GM12891 (cell line): ENCODE measurements around the gene CACNG4.

Experiments
- DNase-seq: peaks from one replicate; pipeline ENCODE4 v3.0.0; 2011; ENCODE audit warnings: low spot score; ENCODE audit not compliant: insufficient read length
- FAIRE-seq: peaks from 2 replicates; lab custom pipeline; 2011; peaks lifted over from hg19 to GRCh38; lab: Jason Lieb, UNC
- PAX5 ChIP-seq: IDR thresholded peaks from 2 replicates; pipeline ENCODE4 v1.6.1; 2011; ENCODE audit warnings: low read length, moderate library complexity, mild to moderate bottlenecking; ENCODE audit not compliant: insufficient read depth, severe bottlenecking
- POLR2A ChIP-seq: IDR thresholded peaks from 2 replicates; pipeline ENCODE4 v1.6.1; 2011; ENCODE audit warnings: low read depth, low read length, control low read depth
- POLR2AphosphoS5 ChIP-seq: IDR thresholded peaks from 2 replicates; pipeline ENCODE4 v1.6.1; 2011; ENCODE audit warnings: low read depth, low read length, control low read depth
- POU2F2 ChIP-seq: IDR thresholded peaks from 2 replicates; pipeline ENCODE4 v1.6.1; 2011; ENCODE audit warnings: low read depth, mild to moderate bottlenecking, control low read depth, low read length, moderate library complexity
- SPI1 ChIP-seq: IDR thresholded peaks from 2 replicates; pipeline ENCODE4 v1.6.1; 2011; ENCODE audit warnings: low read depth, low read length, control low read depth
- TAF1 ChIP-seq: IDR thresholded peaks from 2 replicates; pipeline ENCODE4 v1.6.1; 2011; ENCODE audit warnings: low read depth, low read length, control low read depth

The CACNG4 gene

GRCh38 chr17:66990047-66990446, 25.5 kb downstream of the CACNG4 start:
- TF ChIP-seq POLR2AphosphoS5 (no peak), SPI1 (no peak), POU2F2 (no peak), TAF1 (no peak), PAX5 (no peak), POLR2A (no peak)
- no peak for DNase-seq
- no peak for FAIRE-seq

DNA sequence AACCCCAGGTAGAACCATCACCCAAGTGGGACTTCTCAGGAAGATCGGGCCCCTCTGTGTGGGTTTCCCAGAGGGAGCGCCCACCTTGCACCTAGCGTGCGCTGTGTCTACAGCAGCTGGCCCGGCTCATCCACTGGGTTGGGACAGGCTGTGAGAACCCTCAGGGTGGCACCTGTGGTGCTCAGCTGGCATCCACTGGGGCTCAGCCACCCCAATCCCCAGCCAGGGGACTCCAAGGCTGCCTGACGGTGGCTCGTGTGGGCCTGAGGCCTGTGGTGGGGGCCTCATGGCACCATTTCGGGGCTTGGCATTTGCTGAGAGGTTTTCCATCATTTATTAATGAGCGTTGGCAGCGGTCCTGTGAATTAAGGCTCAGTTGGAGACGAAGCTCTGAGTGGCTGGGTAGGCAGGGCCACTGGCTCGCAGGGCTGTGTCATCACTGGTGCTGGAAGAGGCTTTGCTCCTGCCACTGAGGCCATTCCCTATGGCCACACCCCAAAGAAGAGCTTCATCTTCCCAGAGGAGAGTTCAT, 28.5 kb downstream of the CACNG4 start:
- TF ChIP-seq TAF1 (no peak), POLR2A (no peak), PAX5 (no peak), SPI1 (no peak), POU2F2 (no peak), POLR2AphosphoS5 (no peak)
- no peak for DNase-seq
- no peak for FAIRE-seq

DNA sequence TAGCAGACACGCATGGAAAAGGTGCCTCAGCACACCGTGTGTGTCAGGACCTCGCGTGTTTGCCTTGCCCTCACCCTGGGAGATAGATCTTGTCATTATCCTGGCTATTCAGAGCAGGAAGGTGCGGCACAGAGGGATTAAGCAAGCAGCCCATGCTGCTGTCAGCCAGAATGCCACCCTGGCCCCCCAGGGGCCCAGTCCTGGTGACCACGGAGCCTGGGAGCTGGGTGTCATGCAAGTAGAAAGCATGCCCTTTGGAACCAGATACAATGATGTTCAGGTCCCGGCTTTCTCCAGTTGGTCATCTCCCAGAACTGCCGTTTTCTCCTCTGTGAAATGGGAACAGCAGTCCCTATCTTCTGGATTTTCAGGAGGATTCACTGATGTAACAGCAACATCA, 29.9 kb downstream of the CACNG4 start:
- no peak for DNase-seq
- no peak for FAIRE-seq
- TF ChIP-seq POLR2A (no peak), POU2F2 (no peak), TAF1 (no peak), PAX5 (no peak), POLR2AphosphoS5 (no peak), SPI1 (no peak)

- TF ChIP-seq POLR2AphosphoS5 (no peak), POLR2A (no peak), SPI1 (no peak), POU2F2 (no peak), TAF1 (no peak), PAX5 (no peak)
- DNase-seq (no peak), FAIRE-seq (no peak)
These were observed 30.5 kb downstream of the CACNG4 start for GRCh38 chr17:66994930-66995535.

DNA sequence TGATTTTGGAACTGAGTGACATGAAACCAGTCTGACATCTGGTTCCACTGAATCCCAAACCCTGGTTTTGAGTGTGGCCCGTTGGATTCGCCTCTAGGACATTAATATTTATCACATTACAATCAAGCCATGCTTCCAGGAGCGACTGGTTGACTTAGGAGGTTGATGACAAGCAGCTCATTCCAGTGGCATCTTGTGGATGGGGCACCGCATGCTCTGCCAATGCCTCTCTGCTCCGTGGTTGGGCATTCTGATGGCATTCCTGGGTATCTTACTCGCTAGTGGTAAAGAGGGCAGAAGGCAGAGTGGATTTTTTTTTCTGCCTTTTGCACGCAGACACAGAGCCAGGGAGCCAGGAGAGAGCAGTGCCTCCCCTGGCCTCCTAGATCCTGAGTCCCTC, 31.4 kb downstream of the CACNG4 start:
- TF ChIP-seq TAF1 (no peak), SPI1 (no peak), PAX5 (no peak), POLR2A (no peak), POU2F2 (no peak), POLR2AphosphoS5 (no peak)
- FAIRE-seq: no peak

GRCh38 chr17:66996926-66997325, 32.4 kb downstream of the CACNG4 start:
- FAIRE-seq (no peak), DNase-seq (no peak)
- TF ChIP-seq SPI1 (no peak), TAF1 (no peak), POLR2A (no peak), POU2F2 (no peak), PAX5 (no peak), POLR2AphosphoS5 (no peak)

More for the DNA sequence above, 31.4 kb downstream of the CACNG4 start:
- DNase-seq: no peak

- FAIRE-seq: no peak
- DNase-seq: no peak
- TF ChIP-seq SPI1 (no peak), POU2F2 (no peak), POLR2AphosphoS5 (no peak), PAX5 (no peak), POLR2A (no peak), TAF1 (no peak)
These were observed 38.7 kb downstream of the CACNG4 start for GRCh38 chr17:67003231-67003630.

DNA sequence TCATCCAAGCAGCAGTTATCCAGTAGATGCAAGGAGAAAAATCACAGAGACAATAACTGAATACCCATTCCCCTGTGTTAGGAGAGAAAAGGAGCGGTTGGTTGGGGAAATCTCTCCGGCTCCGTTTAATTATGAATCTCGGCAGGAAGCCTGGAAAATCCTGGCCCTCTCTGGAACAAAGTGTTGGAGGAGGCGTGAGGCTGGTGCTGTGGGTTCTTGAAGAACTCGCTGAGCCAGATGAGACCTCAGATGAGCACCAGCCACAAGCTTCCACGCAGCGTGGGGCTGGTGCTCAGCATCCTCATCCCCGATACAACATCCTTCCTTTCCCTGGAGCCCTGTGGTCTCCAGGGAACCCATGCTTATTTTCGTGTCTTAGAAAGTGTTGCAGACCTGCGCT, 39.7 kb downstream of the CACNG4 start:
- no peak for DNase-seq
- no peak for FAIRE-seq

DNA sequence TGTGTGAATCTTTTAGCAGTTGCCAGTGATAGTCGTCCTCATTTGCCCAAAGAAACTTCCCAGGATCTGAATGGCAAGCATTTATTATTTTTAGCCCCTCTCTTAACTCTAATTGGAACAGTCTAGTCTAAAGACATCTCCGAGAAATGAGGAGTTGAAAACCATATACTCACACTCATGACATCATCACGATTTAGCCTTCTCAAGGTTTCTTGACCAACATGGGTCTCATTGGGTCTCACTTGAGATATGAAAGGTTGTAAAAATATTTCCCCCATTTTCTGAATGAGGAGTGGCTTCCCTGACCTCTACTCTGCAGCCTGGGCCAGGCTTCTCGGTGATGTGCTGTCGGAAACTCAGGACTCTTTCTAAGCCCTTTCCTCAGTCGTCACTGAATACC, 42.8 kb downstream of the CACNG4 start:
- TF ChIP-seq POLR2A: no peak
- no peak for TF ChIP-seq SPI1
- no peak for TF ChIP-seq POLR2AphosphoS5
- no peak for TF ChIP-seq PAX5
- no peak for TF ChIP-seq POU2F2
- no peak for TF ChIP-seq TAF1
- DNase-seq (no peak), FAIRE-seq (no peak)

More for the DNA sequence above, 39.7 kb downstream of the CACNG4 start:
- TF ChIP-seq POLR2AphosphoS5: no peak
- no peak for TF ChIP-seq PAX5
- TF ChIP-seq POU2F2: no peak
- TF ChIP-seq TAF1: no peak
- TF ChIP-seq SPI1: no peak
- TF ChIP-seq POLR2A: no peak

GRCh38 chr17:67008101-67008500, 43.6 kb downstream of the CACNG4 start:
- no peak for FAIRE-seq
- no peak for DNase-seq
- TF ChIP-seq POLR2AphosphoS5 (no peak), PAX5 (no peak), POU2F2 (no peak), POLR2A (no peak), TAF1 (no peak), SPI1 (no peak)
